ENCODE data around the gene SLC35B2.

Gene SLC35B2

GRCh38 chr6:44219815-44220784 lies 37.2 kb downstream of the SLC35B2 start:
- DNase-seq = no peak

- DNase-seq = peak; percentile 17 to 40
Observed at GRCh38 chr6:44219053-44219814, 38.1 kb downstream of the SLC35B2 start.

GRCh38 chr6:44217332-44218143 lies 39.8 kb downstream of the SLC35B2 start:
- DNase-seq = no peak

GRCh38 chr6:44216677-44217331 lies 40.5 kb downstream of the SLC35B2 start, which contains the start of gene MYMX:
TSS of gene MYMX (plus strand) at chr6:44216926. CDS start at chr6:44217472, 546 bp downstream.
- no peak for DNase-seq

GRCh38 chr6:44214307-44214706 lies 43.0 kb downstream of the SLC35B2 start:
- no peak for DNase-seq

- no peak for DNase-seq
Observed at GRCh38 chr6:44211284-44211683, 46.0 kb downstream of the SLC35B2 start.

- DNase-seq = no peak
Observed at GRCh38 chr6:44207966-44208365, 49.4 kb downstream of the SLC35B2 start.

Measured in CD4-positive, alpha-beta T cell treated with Interleukin-1 beta for 1 hour (primary cell).